ENCODE data around the gene NPY5R.

The NPY5R gene

GRCh38 chr4:163330916-163331628, 12.6 kb upstream of the NPY5R start:
- H3K27ac ChIP-seq (ENCODE audit: extremely low read depth, low read depth, low read length), result no peak overlapping the region
- TF ChIP-seq ZNF416 (tag by site-specific recombination; IDR thresholded peaks at IDR 0.05), result no peak
- H3K4me1 ChIP-seq (ENCODE audit: control insufficient read depth, insufficient read depth, low read length), result no peaks in the 10 kb centered on the region
- ChIA-PET CTCF (interaction anchor here (1.2 kb wide), 1 partner anchor 13 kb away, joined by 4 read pairs; no protein-coding TSS in a partner anchor), POLR2A (no interaction called here)
- H3K9me3 ChIP-seq (ENCODE audit: control insufficient read depth, insufficient read depth, low read depth, low read length), result no peaks in the 10 kb centered on the region
- no peaks in the 10 kb centered on the region for H3K36me3 ChIP-seq (ENCODE audit: control insufficient read depth in 2 of 2, insufficient read depth in 1 of 2, low read length in 2 of 2)
- H3K4me3 ChIP-seq (ENCODE audit: low read depth, low read length), result no peak overlapping the region

- no peak overlapping the region for H3K27ac ChIP-seq (ENCODE audit: extremely low read depth, low read depth, low read length)
- H3K4me3 ChIP-seq (ENCODE audit: low read depth, low read length), result peak overlapping the region; percentile 33
- H3K36me3 ChIP-seq (ENCODE audit: control insufficient read depth in 2 of 2, insufficient read depth in 1 of 2, low read length in 2 of 2), result no peaks in the 10 kb centered on the region
- H3K9me3 ChIP-seq (ENCODE audit: control insufficient read depth, insufficient read depth, low read depth, low read length), result no peaks in the 10 kb centered on the region
- H3K4me1 ChIP-seq (ENCODE audit: control insufficient read depth, insufficient read depth, low read length), result no peaks in the 10 kb centered on the region
- ChIA-PET CTCF (interaction anchor here (0.8 to 1.3 kb wide), 4 partner anchors 13 to 294 kb away, joined by 3 to 5 read pairs (median 4); no protein-coding TSS in a partner anchor), POLR2A (no interaction called here)
- TF ChIP-seq ZBTB26 (tag by site-specific recombination; optimal IDR thresholded peaks at IDR 0.05), result peak; percentile 21
- TF ChIP-seq ZBTB8A (tag by site-specific recombination; IDR thresholded peaks at IDR 0.05), result no peak
These were observed 11.9 kb upstream of the NPY5R start for GRCh38 chr4:163331629-163332376.

- Histone ChIP-seq H3K4me3 (ENCODE audit: low read depth, low read length) (peak within 1 kb of the TSS; percentile 33), H3K9me3 (ENCODE audit: control insufficient read depth, insufficient read depth, low read depth, low read length) (no peaks in the 10 kb centered on the region), H3K4me1 (ENCODE audit: control insufficient read depth, insufficient read depth, low read length) (no peaks in the 10 kb centered on the region), H3K36me3 (ENCODE audit: control insufficient read depth in 2 of 2, insufficient read depth in 1 of 2, low read length in 2 of 2) (no peaks in the 10 kb centered on the region), H3K27ac (ENCODE audit: extremely low read depth, low read depth, low read length) (no peak within 1 kb of the TSS)
- TF ChIP-seq TCF7L2 (IDR thresholded peaks at IDR 0.05; ENCODE audit: borderline replicate concordance, low read depth, low read length) (no peak), ZNF654 (tag by site-specific recombination; IDR thresholded peaks at IDR 0.05; ENCODE audit: low read depth) (peak; percentile 69)
- CTCF ChIA-PET, result interaction anchor here (0.6 to 1.3 kb wide), 13 partner anchors 10 to 1635 kb away, joined by 3 to 7 read pairs (median 3); no protein-coding TSS in a partner anchor
- POLR2A ChIA-PET, result no interaction called here
These were observed 10.9 kb upstream of the NPY5R start, which contains the start of gene NPY1R for GRCh38 chr4:163332526-163333406. Gene NPY1R, minus strand, starts transcription at chr4:163332596. Its CDS starts 6,042 bp downstream, at chr4:163326554.

- POLR2A ChIA-PET, result no interaction called here
These were observed 8.3 kb upstream of the NPY5R start for GRCh38 chr4:163335384-163335783.

GRCh38 chr4:163344147-163345125, 744 bp downstream of the NPY5R start:
- TF ChIP-seq ZBTB20 (tag by site-specific recombination; IDR thresholded peaks at IDR 0.05) (0 out of 2 replicates have a peak, but pooled peaks have one; percentile 11), ZNF169 (tag by site-specific recombination; IDR thresholded peaks at IDR 0.05) (no peak), ZNF549 (tag by site-specific recombination; IDR thresholded peaks at IDR 0.05) (no peak)
- ChIA-PET POLR2A (no interaction called here), CTCF (interaction anchor here (0.8 to 1.0 kb wide), 2 partner anchors 11 to 13 kb away, joined by 3 to 4 read pairs; no protein-coding TSS in a partner anchor)
- H3K36me3 ChIP-seq (ENCODE audit: control insufficient read depth in 2 of 2, insufficient read depth in 1 of 2, low read length in 2 of 2), result no peaks in the 10 kb centered on the region
- no peaks in the 10 kb centered on the region for H3K9me3 ChIP-seq (ENCODE audit: control insufficient read depth, insufficient read depth, low read depth, low read length)
- no peak overlapping the region for H3K27ac ChIP-seq (ENCODE audit: extremely low read depth, low read depth, low read length)
- H3K4me3 ChIP-seq (ENCODE audit: low read depth, low read length), result peak overlapping the region; percentile 48
- no peaks in the 10 kb centered on the region; the same call in 1 of the 2 replicates for H3K4me1 ChIP-seq (ENCODE audit: control insufficient read depth, insufficient read depth, low read length)

More at GRCh38 chr4:163335384-163335783, 8.3 kb upstream of the NPY5R start:
- Histone ChIP-seq H3K4me1 (ENCODE audit: control insufficient read depth, insufficient read depth, low read length) (no peaks in the 10 kb centered on the region), H3K9me3 (ENCODE audit: control insufficient read depth, insufficient read depth, low read depth, low read length) (no peaks in the 10 kb centered on the region), H3K27ac (ENCODE audit: extremely low read depth, low read depth, low read length) (no peak overlapping the region), H3K4me3 (ENCODE audit: low read depth, low read length) (no peak overlapping the region), H3K36me3 (ENCODE audit: control insufficient read depth in 2 of 2, insufficient read depth in 1 of 2, low read length in 2 of 2) (no peaks in the 10 kb centered on the region)
- CTCF ChIA-PET, result interaction anchor here (0.6 kb wide), 1 partner anchor 228 kb away, joined by 3 read pairs; no protein-coding TSS in a partner anchor
- no peak for TF ChIP-seq ZNF701 (tag by site-specific recombination; IDR thresholded peaks at IDR 0.05)

All from HEK293 (cell line).